Nephron (organoid): Measurements from ENCODE around the gene NUDT3.

ENCODE experiments used
- H3K27ac Mint-ChIP-seq, 3 experiments: 2 replicates each; pipeline ENCODE4 v1.8.0; 2020; ENCODE audit warnings: mixed read lengths in 3 of 3, mild to moderate bottlenecking in 2 of 3, moderate library complexity in 1 of 3
- H3K27me3 Mint-ChIP-seq: 2 replicates; pipeline ENCODE4 v1.8.0; 2021; ENCODE audit warnings: low read depth, mild to moderate bottlenecking, moderate library complexity, mixed read lengths
- H3K36me3 Mint-ChIP-seq: 2 replicates; pipeline ENCODE4 v1.8.0; 2020; ENCODE audit warnings: low read depth, mixed read lengths
- H3K4me1 Mint-ChIP-seq: 2 replicates; pipeline ENCODE4 v1.8.0; 2020; ENCODE audit warnings: mixed read lengths
- H3K4me3 Mint-ChIP-seq, 3 experiments: 2 replicates each; pipeline ENCODE4 v1.8.0; 2020; ENCODE audit warnings: mild to moderate bottlenecking in 3 of 3, mixed read lengths in 3 of 3, moderate library complexity in 2 of 3
- H3K9me3 Mint-ChIP-seq: 2 replicates; pipeline ENCODE4 v1.8.0; 2020; ENCODE audit warnings: mixed read lengths
- TF ChIP-seq, protein P1 (sequence below), 3 experiments: fragments of 200-600 bp; sonication (generic); IDR thresholded peaks; one replicate each; pipeline ENCODE4 v1.5.0; 2021; ENCODE audit warnings: antibody characterized with exemption in 3 of 3; ENCODE audit not compliant: unreplicated experiment in 3 of 3

Gene NUDT3

DNA sequence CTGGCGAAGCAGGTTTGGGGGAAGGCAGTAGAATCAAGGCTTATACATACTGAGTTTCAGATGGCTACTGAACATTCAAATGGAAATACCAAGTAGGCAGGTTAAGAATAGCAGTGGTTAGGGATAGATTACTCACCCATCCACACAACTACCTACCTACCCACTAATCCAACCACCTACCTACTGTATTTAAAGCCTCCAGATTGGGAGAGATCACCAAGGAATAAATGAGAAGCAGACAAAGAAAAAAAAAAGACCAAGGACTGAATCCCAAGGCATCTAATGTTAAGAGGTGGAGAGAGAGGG, 75.3 kb downstream of the NUDT3 start:
- no peaks in the 10 kb centered on the region for H3K9me3 Mint-ChIP-seq
- H3K4me1 Mint-ChIP-seq: peaks cover 58% of the 10 kb centered on the region
- H3K36me3 Mint-ChIP-seq: peaks cover 4% of the 10 kb centered on the region
- no peak overlapping the region for H3K4me3 Mint-ChIP-seq
- H3K27ac Mint-ChIP-seq: peak overlapping the region; percentile 8 to 31 (median 10)
- TF ChIP-seq, protein P1, sequence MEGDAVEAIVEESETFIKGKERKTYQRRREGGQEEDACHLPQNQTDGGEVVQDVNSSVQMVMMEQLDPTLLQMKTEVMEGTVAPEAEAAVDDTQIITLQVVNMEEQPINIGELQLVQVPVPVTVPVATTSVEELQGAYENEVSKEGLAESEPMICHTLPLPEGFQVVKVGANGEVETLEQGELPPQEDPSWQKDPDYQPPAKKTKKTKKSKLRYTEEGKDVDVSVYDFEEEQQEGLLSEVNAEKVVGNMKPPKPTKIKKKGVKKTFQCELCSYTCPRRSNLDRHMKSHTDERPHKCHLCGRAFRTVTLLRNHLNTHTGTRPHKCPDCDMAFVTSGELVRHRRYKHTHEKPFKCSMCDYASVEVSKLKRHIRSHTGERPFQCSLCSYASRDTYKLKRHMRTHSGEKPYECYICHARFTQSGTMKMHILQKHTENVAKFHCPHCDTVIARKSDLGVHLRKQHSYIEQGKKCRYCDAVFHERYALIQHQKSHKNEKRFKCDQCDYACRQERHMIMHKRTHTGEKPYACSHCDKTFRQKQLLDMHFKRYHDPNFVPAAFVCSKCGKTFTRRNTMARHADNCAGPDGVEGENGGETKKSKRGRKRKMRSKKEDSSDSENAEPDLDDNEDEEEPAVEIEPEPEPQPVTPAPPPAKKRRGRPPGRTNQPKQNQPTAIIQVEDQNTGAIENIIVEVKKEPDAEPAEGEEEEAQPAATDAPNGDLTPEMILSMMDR (IDR thresholded peaks at IDR 0.05; ENCODE audit: unreplicated experiment in 3 of 3): no peak
- H3K27me3 Mint-ChIP-seq: no peaks in the 10 kb centered on the region

DNA sequence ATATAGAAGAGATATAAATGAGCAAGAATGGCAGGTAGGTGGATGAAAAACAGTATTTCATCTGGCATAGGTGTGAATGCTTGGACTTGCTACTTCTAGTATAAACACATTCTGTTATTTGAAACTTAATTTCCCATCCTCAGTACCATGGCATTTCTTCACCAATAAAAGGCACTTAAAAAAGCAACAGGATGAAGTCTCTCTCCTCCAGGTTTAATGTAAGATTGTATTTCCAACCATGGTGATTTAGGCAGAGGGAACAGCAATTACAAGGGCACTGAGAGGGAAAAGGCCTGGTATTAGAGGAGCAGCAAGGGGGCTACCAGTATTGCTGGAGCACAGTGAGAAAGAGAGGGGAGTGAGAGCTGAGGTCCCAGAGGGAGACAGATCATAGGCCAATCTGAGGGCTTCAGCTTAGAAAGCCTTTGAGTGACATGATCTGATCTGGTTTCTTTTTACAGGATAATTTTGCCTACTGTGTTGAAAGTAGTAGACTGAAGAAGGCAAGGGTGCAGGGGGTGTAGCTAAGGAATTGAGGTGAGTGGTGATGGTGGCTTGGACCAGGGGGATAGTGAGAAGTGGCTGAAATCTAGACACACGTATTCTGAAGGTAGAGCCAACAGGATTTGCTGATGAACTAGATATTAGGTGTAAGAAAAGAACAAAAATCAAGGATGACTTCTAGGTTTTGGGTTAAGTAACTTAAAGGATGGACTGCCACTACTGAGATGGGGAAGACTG, 75.9 kb downstream of the NUDT3 start:
- H3K27me3 Mint-ChIP-seq: no peaks in the 10 kb centered on the region
- H3K9me3 Mint-ChIP-seq: no peaks in the 10 kb centered on the region
- no peak overlapping the region for H3K4me3 Mint-ChIP-seq
- H3K4me1 Mint-ChIP-seq: peaks cover 53% of the 10 kb centered on the region
- TF ChIP-seq, protein P1 (IDR thresholded peaks at IDR 0.05; ENCODE audit: unreplicated experiment in 3 of 3): no peak
- peak overlapping the region; percentile 8 to 31 (median 10) for H3K27ac Mint-ChIP-seq
- no peaks in the 10 kb centered on the region for H3K36me3 Mint-ChIP-seq

DNA sequence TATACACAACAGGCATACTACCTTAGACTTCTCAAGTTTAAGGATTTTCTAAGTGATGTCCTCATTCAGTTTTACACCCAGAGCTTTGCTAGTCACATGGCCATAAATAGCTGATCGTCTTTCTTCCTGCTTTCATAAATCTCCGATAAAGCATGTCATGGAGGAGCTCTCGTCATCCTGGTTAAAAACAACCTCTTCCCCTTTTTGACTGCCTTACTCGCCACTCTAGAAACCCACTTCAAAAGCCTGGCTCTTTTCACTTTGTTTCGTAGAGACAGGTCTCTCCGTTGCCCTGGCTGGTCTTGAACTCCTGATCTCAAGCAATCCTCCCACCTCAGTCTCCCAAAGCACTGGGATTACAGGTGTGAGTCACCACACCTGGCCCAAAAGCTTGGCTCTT, 76.7 kb downstream of the NUDT3 start:
- peaks cover 53% of the 10 kb centered on the region for H3K4me1 Mint-ChIP-seq
- H3K27me3 Mint-ChIP-seq: no peaks in the 10 kb centered on the region
- no peak overlapping the region for H3K4me3 Mint-ChIP-seq
- H3K27ac Mint-ChIP-seq: no peak overlapping the region
- H3K36me3 Mint-ChIP-seq: no peaks in the 10 kb centered on the region
- H3K9me3 Mint-ChIP-seq: no peaks in the 10 kb centered on the region
- TF ChIP-seq, protein P1 (IDR thresholded peaks at IDR 0.05; ENCODE audit: unreplicated experiment in 3 of 3): no peak

DNA sequence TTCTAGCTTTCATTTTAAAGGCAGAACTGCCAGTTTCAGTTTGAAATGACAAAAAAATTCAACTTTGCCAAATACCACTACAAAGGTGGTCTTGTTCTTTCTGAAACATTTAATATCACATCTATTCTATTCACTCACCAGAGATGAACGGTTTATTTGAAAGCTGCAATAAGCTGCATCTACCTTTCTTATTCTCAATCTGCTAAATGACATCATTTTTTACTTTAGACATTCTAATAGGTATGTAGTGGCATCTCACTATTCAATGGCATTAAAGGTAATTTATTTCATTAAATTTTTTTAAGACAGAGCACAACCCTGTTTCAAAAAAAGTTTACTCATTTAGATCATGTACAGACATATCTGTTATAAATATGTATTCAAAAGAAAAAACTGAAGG, 77.2 kb downstream of the NUDT3 start:
- no peak overlapping the region for H3K27ac Mint-ChIP-seq
- TF ChIP-seq, protein P1 (IDR thresholded peaks at IDR 0.05; ENCODE audit: unreplicated experiment in 3 of 3): no peak
- H3K36me3 Mint-ChIP-seq: no peaks in the 10 kb centered on the region
- no peaks in the 10 kb centered on the region for H3K9me3 Mint-ChIP-seq
- H3K4me1 Mint-ChIP-seq: peaks cover 53% of the 10 kb centered on the region
- H3K27me3 Mint-ChIP-seq: no peaks in the 10 kb centered on the region
- no peak overlapping the region for H3K4me3 Mint-ChIP-seq

DNA sequence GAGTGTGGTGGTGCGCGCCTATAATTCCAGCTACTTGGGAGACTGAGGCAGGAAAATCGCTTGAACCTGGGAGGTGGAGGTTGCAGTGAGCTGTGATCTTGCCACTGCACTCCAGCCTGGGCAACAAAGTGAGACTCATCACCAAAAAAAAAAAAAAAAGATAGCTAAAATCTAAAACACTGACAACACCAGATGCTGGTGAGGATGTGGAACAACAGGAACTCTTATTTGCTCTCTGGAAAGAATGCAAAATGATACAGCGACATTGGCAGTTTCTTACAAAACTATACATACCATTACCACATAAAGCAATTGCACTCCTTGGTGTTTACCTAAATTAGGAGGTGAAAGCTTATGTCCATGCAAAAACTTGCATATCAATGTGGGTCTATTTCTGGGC, 80.2 kb downstream of the NUDT3 start:
- no peaks in the 10 kb centered on the region for H3K9me3 Mint-ChIP-seq
- no peaks in the 10 kb centered on the region for H3K27me3 Mint-ChIP-seq
- peaks cover 26% of the 10 kb centered on the region for H3K4me1 Mint-ChIP-seq
- no peaks in the 10 kb centered on the region for H3K36me3 Mint-ChIP-seq
- TF ChIP-seq, protein P1 (IDR thresholded peaks at IDR 0.05; ENCODE audit: unreplicated experiment in 3 of 3): no peak
- no peak overlapping the region for H3K4me3 Mint-ChIP-seq
- no peak overlapping the region for H3K27ac Mint-ChIP-seq

DNA sequence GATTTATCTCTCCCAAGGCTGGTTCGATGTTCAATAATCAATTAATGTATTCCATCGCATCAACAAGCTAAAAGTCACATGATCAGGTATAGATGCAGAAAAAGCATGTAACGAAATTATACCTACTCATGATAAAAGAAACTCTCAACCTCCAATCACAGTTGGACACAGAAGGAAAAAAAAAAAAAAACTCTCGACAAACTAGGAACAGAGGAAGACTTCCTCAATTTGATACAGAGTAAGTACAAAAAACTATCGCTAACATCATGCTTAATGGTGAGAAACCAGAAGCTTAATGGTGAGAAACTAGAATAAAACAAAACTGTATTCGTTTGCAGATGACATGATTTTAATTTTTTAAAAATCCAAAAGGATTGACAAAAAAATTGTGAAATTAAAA, 81.7 kb downstream of the NUDT3 start:
- TF ChIP-seq, protein P1 (IDR thresholded peaks at IDR 0.05; ENCODE audit: unreplicated experiment in 3 of 3): no peak
- Mint-ChIP-seq H3K27me3 (no peaks in the 10 kb centered on the region), H3K4me1 (peaks cover 23% of the 10 kb centered on the region), H3K9me3 (no peaks in the 10 kb centered on the region), H3K27ac (no peak overlapping the region), H3K4me3 (no peak overlapping the region), H3K36me3 (no peaks in the 10 kb centered on the region)
